GM18520 (cell line): ENCODE measurements around the gene OR8H2.
"Not testable (repeated sequence)": the region's sequence is repeated elsewhere in the genome, so short reads cannot be mapped to it uniquely, and the experiment has no call there.

Experiments
- ATAC-seq: cut with Tn5 transposase; IDR thresholded peaks from one replicate; pipeline ENCODE4 v1.9.1; 2021; ENCODE audit not compliant: unreplicated experiment

OR8H2 gene, protein sequence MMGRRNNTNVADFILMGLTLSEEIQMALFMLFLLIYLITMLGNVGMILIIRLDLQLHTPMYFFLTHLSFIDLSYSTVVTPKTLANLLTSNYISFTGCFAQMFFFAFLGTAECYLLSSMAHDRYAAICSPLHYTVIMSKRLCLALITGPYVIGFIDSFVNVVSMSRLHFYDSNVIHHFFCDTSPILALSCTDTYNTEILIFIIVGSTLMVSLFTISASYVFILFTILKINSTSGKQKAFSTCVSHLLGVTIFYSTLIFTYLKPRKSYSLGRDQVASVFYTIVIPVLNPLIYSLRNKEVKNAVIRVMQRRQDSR

DNA sequence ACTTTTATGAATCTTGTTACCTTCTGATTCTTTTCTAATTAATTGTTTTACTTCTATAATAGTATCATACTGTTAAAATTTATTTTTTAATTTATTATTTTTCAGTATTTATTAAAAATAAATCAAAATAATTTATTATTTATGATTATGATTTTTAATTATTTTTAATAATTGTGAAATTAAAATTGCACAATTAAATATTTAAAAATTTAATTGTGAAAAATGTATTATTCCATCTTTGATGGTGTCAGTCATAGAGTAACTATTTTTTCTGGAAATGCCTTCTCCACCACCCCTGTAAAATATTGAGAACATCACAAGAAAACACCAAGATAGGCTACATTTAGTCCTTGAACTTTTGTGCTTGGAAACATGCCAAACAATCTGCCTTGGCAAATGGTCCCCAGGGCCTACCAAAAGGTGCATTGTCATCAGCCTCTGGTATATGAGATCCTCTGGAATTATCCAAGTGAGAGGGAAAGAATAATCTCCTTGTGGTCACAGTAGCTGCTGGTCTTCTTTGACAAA is at the start of gene OR8H2:
Gene OR8H2, plus strand, starts transcription at position 478 of the 528 bp plus-strand sequence. CDS start 1,356 bp downstream, outside the sequence.
- ATAC-seq = no peak

DNA sequence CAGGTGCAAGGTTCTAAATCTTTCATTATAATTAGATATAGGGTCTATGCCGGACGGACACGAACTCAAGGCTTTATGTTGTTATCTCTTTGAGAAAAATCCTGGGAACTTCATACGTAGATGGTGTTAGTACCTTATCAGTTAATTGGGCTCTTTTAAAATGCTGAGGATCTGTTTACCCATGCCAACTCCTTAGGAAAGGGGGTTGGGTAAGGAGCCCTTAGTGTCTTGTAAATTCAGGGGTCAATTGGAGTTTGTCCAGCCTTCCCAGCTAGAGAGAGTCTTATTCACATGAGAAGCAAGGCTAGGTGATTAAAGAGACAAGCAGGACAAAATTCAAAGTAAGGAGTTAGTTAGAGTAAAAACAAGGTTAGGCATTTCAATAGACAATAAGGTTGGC is 47.1 kb upstream of the OR8H2 start:
- ATAC-seq = not testable (repeated sequence)

DNA sequence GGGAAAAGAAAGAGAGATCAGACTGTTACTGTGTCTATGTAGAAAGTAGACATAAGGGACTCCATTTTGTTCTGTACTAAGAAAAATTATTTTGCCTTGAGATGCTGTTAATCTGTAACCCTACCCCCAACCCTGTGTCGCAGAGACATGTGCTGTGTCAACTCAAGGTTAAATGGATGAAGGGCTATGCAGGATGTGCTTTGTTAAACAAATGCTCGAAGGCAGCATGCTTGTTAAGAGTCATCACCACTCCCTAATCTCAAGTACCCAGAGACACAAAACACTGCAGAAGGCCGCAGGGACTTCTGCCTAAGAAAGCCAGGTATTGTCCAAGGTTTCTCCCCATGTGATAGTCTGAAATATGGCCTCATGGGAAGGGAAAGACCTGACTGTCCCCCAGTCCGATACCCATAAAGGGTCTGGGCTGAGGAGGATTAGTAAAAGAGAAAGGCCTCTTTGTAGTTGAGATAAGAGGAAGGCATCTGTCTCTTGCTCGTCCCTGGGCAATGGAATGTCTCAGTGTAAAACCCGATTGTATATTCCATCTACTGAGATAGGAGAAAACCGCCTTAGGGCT is 45.7 kb upstream of the OR8H2 start:
- not testable (repeated sequence) for ATAC-seq

DNA sequence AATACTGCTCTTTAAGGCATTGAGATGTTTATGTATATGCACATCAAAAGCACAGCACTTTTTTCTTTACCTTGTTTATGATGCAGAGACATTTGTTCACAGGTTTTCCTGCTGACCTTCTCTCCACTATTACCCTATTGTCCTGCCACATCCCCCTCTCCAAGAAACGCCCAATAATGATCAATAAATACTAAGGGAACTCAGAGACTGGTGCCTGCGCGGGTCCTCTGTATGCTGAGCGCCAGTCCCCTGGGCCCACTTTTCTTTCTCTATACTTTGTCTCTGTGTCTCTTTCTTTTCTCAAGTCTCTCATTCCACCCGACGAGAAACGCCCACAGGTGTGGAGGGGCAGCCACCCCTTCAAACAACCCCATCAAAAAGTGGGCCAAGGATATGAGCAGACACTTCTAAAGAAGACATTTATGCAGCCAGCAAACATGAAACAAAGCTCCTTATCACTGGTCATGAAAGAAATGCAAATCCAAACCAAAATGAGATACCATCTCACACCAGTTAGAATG is 45.2 kb upstream of the OR8H2 start:
- not testable (repeated sequence) for ATAC-seq

DNA sequence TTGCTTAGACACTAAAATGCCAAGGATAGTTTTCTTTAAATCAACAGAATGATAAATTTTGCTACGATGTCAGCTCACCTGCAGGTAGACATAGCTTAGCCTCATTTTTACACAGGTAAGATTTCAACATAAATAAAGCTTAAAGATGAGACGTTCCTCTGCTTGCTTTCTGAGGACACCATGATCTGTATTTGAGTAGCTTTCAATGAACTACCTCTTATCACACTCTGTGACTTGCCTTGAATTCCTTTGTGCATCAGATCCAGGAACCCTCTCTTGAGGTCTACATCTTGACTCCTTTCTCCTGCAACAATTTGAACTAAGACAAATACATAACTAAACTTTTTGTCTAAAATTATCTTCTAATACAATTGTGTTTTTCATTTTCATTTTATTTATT is 36.5 kb upstream of the OR8H2 start:
- ATAC-seq = no peak

DNA sequence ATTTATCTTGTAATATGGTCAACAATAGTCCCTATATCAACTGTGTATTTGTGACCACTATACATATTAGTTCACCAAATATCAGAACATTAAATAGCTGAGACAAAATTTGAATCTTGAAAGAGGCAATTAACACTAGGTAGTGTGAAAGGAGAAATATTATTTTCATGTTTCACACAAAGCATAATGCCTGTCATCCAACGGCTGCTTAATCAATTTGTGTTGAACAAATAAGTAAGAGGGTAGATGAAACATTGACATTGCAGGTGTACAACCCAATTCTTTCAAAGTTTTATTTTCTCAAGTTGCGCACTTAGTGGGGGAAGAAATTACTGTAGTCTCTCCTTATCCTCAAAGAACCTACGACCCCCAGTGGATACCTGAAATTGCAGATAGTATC is 13.8 kb upstream of the OR8H2 start:
- no peak for ATAC-seq

DNA sequence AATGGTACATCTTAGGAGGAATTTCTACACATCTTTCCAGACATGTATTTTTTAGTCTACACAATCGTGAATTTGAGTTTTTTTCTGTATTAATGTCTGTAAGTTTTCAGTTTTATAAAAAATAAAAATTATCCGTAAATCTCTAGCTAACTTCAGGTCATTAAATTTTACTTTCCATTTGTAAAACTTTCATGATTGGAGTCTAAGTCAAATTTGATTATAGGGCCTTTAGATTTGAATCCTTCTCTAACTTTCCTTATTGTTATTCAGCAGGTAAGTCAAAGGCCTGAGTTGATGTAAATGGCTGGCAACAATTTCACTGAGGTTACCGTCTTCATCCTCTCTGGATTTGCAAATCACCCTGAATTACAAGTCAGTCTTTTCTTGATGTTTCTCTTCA is 10.5 kb upstream of the OR8H2 start, which contains the start of gene OR8I2:
Gene OR8I2, plus strand, starts transcription at position 301 of the 400 bp plus-strand sequence. Its CDS starts 0 bp downstream, at position 301.
- ATAC-seq = no peak

DNA sequence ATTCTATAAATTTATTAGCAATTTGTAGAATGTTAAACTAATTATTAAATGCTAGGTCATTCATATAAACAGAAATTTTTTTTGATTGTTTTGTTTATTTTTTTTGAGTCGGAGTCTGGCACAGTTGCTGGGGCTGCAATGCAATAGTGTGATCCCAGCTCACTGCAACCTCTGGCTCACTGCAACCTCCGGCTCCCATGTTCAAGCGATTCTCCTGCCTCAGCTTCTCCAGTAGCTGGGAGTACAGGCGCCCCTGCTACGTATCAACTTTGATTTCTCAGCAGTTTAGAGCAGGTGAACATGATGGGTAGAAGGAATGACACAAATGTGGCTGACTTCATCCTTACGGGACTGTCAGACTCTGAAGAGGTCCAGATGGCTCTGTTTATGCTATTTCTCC is 18.6 kb downstream of the OR8H2 start, which contains the start of gene OR8H3:
Gene OR8H3, plus strand, starts transcription at position 301 of the 400 bp plus-strand sequence. Its CDS starts 0 bp downstream, at position 301.
- ATAC-seq = no peak

DNA sequence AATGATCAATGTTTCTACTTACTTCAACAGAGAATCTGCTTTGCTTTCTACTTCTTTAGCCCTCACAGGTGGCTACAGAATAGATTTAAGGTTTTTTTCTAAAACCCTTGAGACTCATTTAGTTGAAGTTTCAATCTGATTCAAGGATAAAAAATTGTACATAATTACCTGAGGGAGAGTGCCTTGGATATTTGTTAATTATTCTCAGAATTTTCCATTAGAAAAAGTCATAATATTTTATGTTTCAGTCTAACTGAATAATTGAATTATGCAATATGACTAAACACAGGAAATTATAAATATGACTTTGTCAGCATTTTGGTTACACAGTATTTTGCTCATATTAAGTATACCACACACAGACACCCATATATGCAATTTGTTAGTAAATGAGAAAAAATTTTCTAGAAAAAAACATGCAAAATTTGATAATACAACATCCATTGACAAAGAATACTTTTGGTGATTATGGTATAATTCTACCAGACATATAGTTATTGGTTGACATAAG is 36.7 kb downstream of the OR8H2 start, which contains the start of gene OR8J3:
Gene OR8J3, minus strand, starts transcription at position 51 of the 511 bp plus-strand sequence. CDS start 2,483 bp downstream, outside the sequence.
- no peak for ATAC-seq

DNA sequence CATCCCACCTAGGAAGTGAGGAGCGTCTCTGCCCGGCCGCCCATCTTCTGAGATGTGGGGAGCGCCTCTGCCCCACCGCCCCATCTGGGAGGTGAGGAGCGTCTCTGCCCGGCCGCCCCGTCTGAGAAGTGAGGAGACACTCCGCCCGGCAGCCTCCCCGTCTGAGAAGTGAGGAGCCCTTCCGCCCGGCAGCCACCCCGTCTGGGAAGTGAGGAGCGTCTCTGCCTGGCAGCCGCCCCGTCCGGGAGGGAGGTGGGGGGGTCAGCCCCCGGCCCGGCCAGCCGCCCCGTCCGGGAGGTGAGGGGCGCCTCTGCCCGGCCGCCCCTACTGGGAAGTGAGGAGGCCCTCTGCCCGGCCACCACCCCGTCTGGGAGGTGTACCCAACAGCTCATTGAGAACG is 40.2 kb downstream of the OR8H2 start:
- ATAC-seq = not testable (repeated sequence)

DNA sequence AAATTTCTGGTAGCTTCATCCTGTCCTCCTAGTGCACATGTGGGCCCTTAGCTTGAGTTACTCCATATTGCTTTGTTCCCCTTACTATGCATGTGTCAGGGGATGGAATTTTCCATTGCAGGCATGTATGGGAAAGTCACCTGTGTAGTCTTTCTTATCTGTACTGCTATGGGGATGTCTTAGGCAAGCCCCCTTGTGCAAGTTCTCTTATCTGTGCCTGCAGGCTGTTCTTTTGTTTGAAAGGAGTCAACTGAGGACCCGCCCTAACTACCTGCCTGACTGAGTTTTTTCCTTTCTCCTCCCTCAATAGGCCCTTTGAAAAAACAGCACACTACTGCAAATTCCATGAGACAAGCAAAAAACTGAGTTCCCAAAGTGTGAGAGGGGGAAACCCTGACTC is 47.9 kb downstream of the OR8H2 start:
- ATAC-seq = no peak

DNA sequence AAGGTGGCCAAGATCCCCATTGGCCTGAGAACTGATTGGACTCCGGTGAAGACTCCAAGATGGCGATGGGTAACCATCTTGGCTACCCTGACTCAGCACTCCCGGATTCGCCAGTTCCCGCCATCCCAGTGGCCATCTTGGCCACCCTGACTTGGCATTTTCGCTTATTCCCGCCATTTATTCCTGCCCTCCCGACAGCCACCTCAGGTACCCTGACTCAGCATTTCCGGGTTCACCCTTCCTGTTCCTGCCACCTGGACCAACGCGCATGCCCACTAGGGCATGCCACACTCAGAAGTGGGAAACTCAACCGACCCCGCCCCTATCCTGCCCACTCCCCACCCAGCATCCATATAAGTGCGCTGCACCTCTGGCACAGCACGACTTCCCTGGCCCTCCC is 48.8 kb downstream of the OR8H2 start:
- no peak for ATAC-seq
